PC-3 (cell line): ENCODE data around the gene PLPP6. TPM values are rescaled to one million over a fixed set of nuclear protein-coding genes. Genes with fewer than 3 reads are reported as not detected.

Source experiments
- ATAC-seq: fragments of 200-7000 bp; cut with Tn5 transposase; 2 replicates; pipeline ENCODE4 v1.9.1; 2020; ENCODE audit warnings: mild to moderate bottlenecking, moderate library complexity
- BruUV-seq: library from RNA; stranded (reverse); fragments of 400-500 nt; replicated peaks from 2 replicates; lab custom pipeline; 2021; lab: Mats Ljungman, UMichigan
- CTCF ChIA-PET: fragments of 300-600 bp; sonication (Branson Sonifier 250); formaldehyde crosslinking; loops from one replicate; lab custom pipeline; 2022; ENCODE audit warnings: antibody characterized with exemption; lab: Charles Lee
- POLR2A ChIA-PET: fragments of 300-600 bp; sonication (Branson Sonifier 250); formaldehyde crosslinking; loops from one replicate; lab custom pipeline; 2022; ENCODE audit warnings: antibody characterized with exemption; ENCODE audit not compliant: unreplicated experiment; lab: Charles Lee
- DNase-seq: peaks from one replicate; pipeline ENCODE4 v3.0.0-alpha.2; 2015
- H2AFZ ChIP-seq: fragments of 300-600 bp; sonication (generic); 2 replicates; pipeline ENCODE4 v1.6.0; 2016; ENCODE audit warnings: antibody characterized with exemption, low read length
- H3F3A ChIP-seq: fragments of 300-600 bp; sonication (generic); one replicate; pipeline ENCODE4 v1.6.0; 2017; ENCODE audit warnings: antibody characterized with exemption, low read length, control low read depth, mild to moderate bottlenecking; ENCODE audit not compliant: unreplicated experiment
- H3K27ac ChIP-seq: fragments of 300-600 bp; sonication (generic); 2 replicates; pipeline ENCODE4 v1.5.1; 2016; ENCODE audit warnings: mild to moderate bottlenecking, low read length
- H3K27me3 ChIP-seq: fragments of 300-600 bp; sonication (generic); 2 replicates; pipeline ENCODE4 v1.6.1; 2016; ENCODE audit warnings: low read length, mixed read lengths
- H3K36me3 ChIP-seq: fragments of 300-600 bp; sonication (generic); 2 replicates; pipeline ENCODE4 v1.6.1; 2016; ENCODE audit warnings: low read depth, mixed run types, low read length, mixed read lengths
- H3K4me1 ChIP-seq: fragments of 300-600 bp; sonication (generic); 2 replicates; pipeline ENCODE4 v1.5.1; 2016; ENCODE audit warnings: low read length; ENCODE audit not compliant: insufficient read depth
- H3K4me2 ChIP-seq: fragments of 300-600 bp; sonication (generic); 2 replicates; pipeline ENCODE4 v1.6.0; 2016; ENCODE audit warnings: low read length
- H3K4me3 ChIP-seq: fragments of 300-600 bp; sonication (generic); 2 replicates; pipeline ENCODE4 v1.5.1; 2016; ENCODE audit warnings: mild to moderate bottlenecking, low read length, mixed read lengths
- H3K79me2 ChIP-seq: fragments of 300-600 bp; sonication (generic); 2 replicates; pipeline ENCODE4 v1.6.1; 2017; ENCODE audit warnings: low read length, mixed read lengths
- H3K9ac ChIP-seq: fragments of 300-600 bp; sonication (generic); 2 replicates; pipeline ENCODE4 v1.6.0; 2016; ENCODE audit warnings: mild to moderate bottlenecking, low read length
- H3K9me2 ChIP-seq: fragments of 300-600 bp; sonication (generic); replicated peaks from 2 replicates; pipeline ENCODE4 v1.6.1; 2016; ENCODE audit warnings: mixed run types, low read length, mixed read lengths
- H3K9me3 ChIP-seq: fragments of 300-600 bp; sonication (generic); 2 replicates; pipeline ENCODE4 v1.6.1; 2016; ENCODE audit warnings: low read length, mixed read lengths
- H4K20me1 ChIP-seq: fragments of 300-600 bp; sonication (generic); 2 replicates; pipeline ENCODE4 v1.6.1; 2016; ENCODE audit warnings: low read length, mixed read lengths
- CTCF ChIP-seq: fragments of 300-600 bp; sonication (generic); conservative IDR thresholded peaks from 2 replicates; pipeline ENCODE4 v1.5.1; 2017; ENCODE audit warnings: antibody characterized with exemption, low read depth, mild to moderate bottlenecking, low read length
- EZH2 ChIP-seq: fragments of 300-600 bp; sonication (generic); IDR thresholded peaks from one replicate; pipeline ENCODE4 v1.6.1; 2017; ENCODE audit warnings: antibody characterized with exemption, mild to moderate bottlenecking, low read length; ENCODE audit not compliant: unreplicated experiment
- EZH2phosphoT487 ChIP-seq: fragments of 300-600 bp; sonication (generic); IDR thresholded peaks from 2 replicates; pipeline ENCODE4 v1.6.1; 2018; ENCODE audit warnings: mild to moderate bottlenecking, antibody characterized with exemption, low read length, borderline replicate concordance
- intact Hi-C: fragments of 100-400 bp; cut with micrococcal nuclease; formaldehyde crosslinking; loops from 2 replicates; pipeline ENCODE4 v1.9.0; 2023
- total RNA-seq: library from RNA; depleted of rRNA; stranded (reverse); fragments of >200 nt; gene quantifications from 2 replicates; pipeline ENCODE4 v1.2.3, GENCODE V29; 2014

Gene PLPP6
- total RNA-seq, 1 experiment from 2014 or later, result 3.6 TPM

- H3K36me3 ChIP-seq, result peaks cover 14% of the 10 kb centered on the region
- POLR2A ChIA-PET, result no interaction called here
These were observed 43.9 kb downstream of the PLPP6 start for GRCh38 chr9:4706021-4706420.

GRCh38 chr9:4706971-4707622, 45.0 kb downstream of the PLPP6 start:
- POLR2A ChIA-PET, result no interaction called here
- Histone ChIP-seq H3K4me2 (no peak overlapping the region), H4K20me1 (no peaks in the 10 kb centered on the region), H3K4me1 (peaks cover 7% of the 10 kb centered on the region; the same call in 1 of the 2 replicates), H3K36me3 (peaks cover 5% of the 10 kb centered on the region), H3K27me3 (no peaks in the 10 kb centered on the region), H2AFZ (no peak overlapping the region), H3K9ac (no peak overlapping the region), H3K4me3 (no peak overlapping the region), H3K9me3 (no peaks in the 10 kb centered on the region), H3K79me2 (no peaks in the 10 kb centered on the region), H3K9me2 (no peaks in the 10 kb centered on the region), H3F3A (no peaks in the 10 kb centered on the region), H3K27ac (no peak overlapping the region)
- TF ChIP-seq EZH2, result no peak
- no peak for TF ChIP-seq EZH2phosphoT487
- TF ChIP-seq CTCF, result no peak
- BruUV-seq, result no TSS peak
- CTCF ChIA-PET, result no interaction called here
- no peak for DNase-seq
- intact Hi-C loops, result no loop called here
- ATAC-seq, result no peak

More at GRCh38 chr9:4706021-4706420, 43.9 kb downstream of the PLPP6 start:
- H2AFZ ChIP-seq, result no peak overlapping the region
- H3K4me3 ChIP-seq, result no peak overlapping the region
- H3K27me3 ChIP-seq, result no peaks in the 10 kb centered on the region
- H3K9me3 ChIP-seq, result no peaks in the 10 kb centered on the region
- no peaks in the 10 kb centered on the region for H3K9me2 ChIP-seq
- no peak overlapping the region for H3K27ac ChIP-seq
- H3K79me2 ChIP-seq, result no peaks in the 10 kb centered on the region
- no peak overlapping the region for H3K9ac ChIP-seq
- no peak for TF ChIP-seq CTCF
- no peak for TF ChIP-seq EZH2phosphoT487
- no peak for TF ChIP-seq EZH2
- BruUV-seq, result no TSS peak
- DNase-seq, result no peak
- peaks cover 7% of the 10 kb centered on the region; the same call in 1 of the 2 replicates for H3K4me1 ChIP-seq
- no peak overlapping the region for H3K4me2 ChIP-seq
- H4K20me1 ChIP-seq, result no peaks in the 10 kb centered on the region
- intact Hi-C loops, result no loop called here
- CTCF ChIA-PET, result no interaction called here
- ATAC-seq, result no peak
- no peaks in the 10 kb centered on the region for H3F3A ChIP-seq

- peaks cover 8% of the 10 kb centered on the region for H3K36me3 ChIP-seq
- CTCF ChIA-PET, result interaction anchor here (0.5 kb wide), 1 partner anchor 32 kb away, joined by 7 read pairs; no protein-coding TSS in a partner anchor
- DNase-seq (no peak), ATAC-seq (no peak)
- POLR2A ChIA-PET, result interaction anchor here (0.5 kb wide), 1 partner anchor 48 kb away, joined by 5 read pairs; no protein-coding TSS in a partner anchor
- no peak overlapping the region for H3K4me2 ChIP-seq
- H2AFZ ChIP-seq, result no peak overlapping the region
- no peak overlapping the region for H3K4me3 ChIP-seq
- intact Hi-C loops, result no loop called here
- no peaks in the 10 kb centered on the region for H3K27me3 ChIP-seq
- H3K9ac ChIP-seq, result no peak overlapping the region
- TF ChIP-seq EZH2phosphoT487, result no peak
- TF ChIP-seq EZH2, result no peak
- TF ChIP-seq CTCF, result no peak
- no TSS peak for BruUV-seq
- H3K4me1 ChIP-seq, result peaks cover 5% of the 10 kb centered on the region; the same call in 1 of the 2 replicates
- H4K20me1 ChIP-seq, result no peaks in the 10 kb centered on the region
- H3F3A ChIP-seq, result no peaks in the 10 kb centered on the region
- H3K27ac ChIP-seq, result no peak overlapping the region
- H3K9me2 ChIP-seq, result no peaks in the 10 kb centered on the region
- no peaks in the 10 kb centered on the region for H3K9me3 ChIP-seq
- no peaks in the 10 kb centered on the region for H3K79me2 ChIP-seq
These were observed 47.3 kb downstream of the PLPP6 start for GRCh38 chr9:4709380-4709779.
